Measurements from ENCODE around the gene MYO7B.

DNA sequence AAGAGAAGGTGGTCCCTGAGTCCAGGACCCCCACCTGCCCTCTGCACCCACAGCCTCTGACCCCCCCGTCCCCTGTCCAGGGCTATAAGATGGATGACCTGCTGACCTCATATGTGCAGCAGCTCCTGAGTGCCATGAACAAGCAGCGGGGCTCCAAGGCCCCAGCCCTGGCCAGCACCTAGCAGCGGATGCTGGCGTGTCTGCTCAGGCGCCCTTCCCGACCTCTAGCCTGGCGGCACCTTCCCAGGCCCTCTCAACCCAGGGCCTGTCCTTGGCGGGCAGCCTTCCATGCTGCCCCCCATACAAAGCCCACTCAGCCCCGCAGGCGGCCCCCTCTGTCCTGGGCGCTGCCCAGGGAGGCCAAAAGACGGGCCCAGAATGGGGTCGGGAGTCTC, 101.8 kb downstream of the MYO7B start:
- TF ChIP-seq, protein P1, sequence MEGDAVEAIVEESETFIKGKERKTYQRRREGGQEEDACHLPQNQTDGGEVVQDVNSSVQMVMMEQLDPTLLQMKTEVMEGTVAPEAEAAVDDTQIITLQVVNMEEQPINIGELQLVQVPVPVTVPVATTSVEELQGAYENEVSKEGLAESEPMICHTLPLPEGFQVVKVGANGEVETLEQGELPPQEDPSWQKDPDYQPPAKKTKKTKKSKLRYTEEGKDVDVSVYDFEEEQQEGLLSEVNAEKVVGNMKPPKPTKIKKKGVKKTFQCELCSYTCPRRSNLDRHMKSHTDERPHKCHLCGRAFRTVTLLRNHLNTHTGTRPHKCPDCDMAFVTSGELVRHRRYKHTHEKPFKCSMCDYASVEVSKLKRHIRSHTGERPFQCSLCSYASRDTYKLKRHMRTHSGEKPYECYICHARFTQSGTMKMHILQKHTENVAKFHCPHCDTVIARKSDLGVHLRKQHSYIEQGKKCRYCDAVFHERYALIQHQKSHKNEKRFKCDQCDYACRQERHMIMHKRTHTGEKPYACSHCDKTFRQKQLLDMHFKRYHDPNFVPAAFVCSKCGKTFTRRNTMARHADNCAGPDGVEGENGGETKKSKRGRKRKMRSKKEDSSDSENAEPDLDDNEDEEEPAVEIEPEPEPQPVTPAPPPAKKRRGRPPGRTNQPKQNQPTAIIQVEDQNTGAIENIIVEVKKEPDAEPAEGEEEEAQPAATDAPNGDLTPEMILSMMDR (IDR thresholded peaks at IDR 0.05) = no peak
- no peak for TF ChIP-seq POLR2A (IDR thresholded peaks at IDR 0.05)

Data from thyroid gland (tissue), 4 donors.